HG03521 (cell line): ENCODE measurements around the gene ALKBH3.

Experiments used
- ATAC-seq: cut with Tn5 transposase; IDR thresholded peaks from one replicate; pipeline ENCODE4 v1.9.1; 2021; ENCODE audit warnings: mild to moderate bottlenecking, moderate library complexity; ENCODE audit not compliant: unreplicated experiment

Gene ALKBH3

GRCh38 chr11:43892851-43893250 is 12.2 kb downstream of the ALKBH3 start:
- ATAC-seq = no peak

- ATAC-seq = no peak
These were observed 13.9 kb downstream of the ALKBH3 start for GRCh38 chr11:43894546-43894945.

- no peak for ATAC-seq
These were observed 15.0 kb downstream of the ALKBH3 start for GRCh38 chr11:43895601-43896000.

- ATAC-seq = no peak
These were observed 17.9 kb downstream of the ALKBH3 start for GRCh38 chr11:43898574-43898973.

GRCh38 chr11:43899094-43899493 is 18.5 kb downstream of the ALKBH3 start:
- no peak for ATAC-seq

GRCh38 chr11:43901551-43901950 is 20.9 kb downstream of the ALKBH3 start:
- no peak for ATAC-seq

GRCh38 chr11:43903078-43903477 is 22.4 kb downstream of the ALKBH3 start:
- ATAC-seq = no peak

GRCh38 chr11:43903969-43904368 is 23.3 kb downstream of the ALKBH3 start:
- ATAC-seq = no peak

GRCh38 chr11:43904742-43905535 is 24.3 kb downstream of the ALKBH3 start:
- no peak for ATAC-seq

GRCh38 chr11:43905813-43906241 is 25.2 kb downstream of the ALKBH3 start:
- ATAC-seq = no peak

- no peak for ATAC-seq
These were observed 26.7 kb downstream of the ALKBH3 start for GRCh38 chr11:43907028-43907975.

- ATAC-seq = no peak
These were observed 27.6 kb downstream of the ALKBH3 start for GRCh38 chr11:43908191-43908590.

GRCh38 chr11:43908683-43909082 is 28.1 kb downstream of the ALKBH3 start:
- ATAC-seq = no peak

GRCh38 chr11:43913829-43914380 is 33.3 kb downstream of the ALKBH3 start:
- ATAC-seq = no peak

- no peak for ATAC-seq
These were observed 33.8 kb downstream of the ALKBH3 start for GRCh38 chr11:43914466-43914865.

- ATAC-seq = no peak
These were observed 36.0 kb downstream of the ALKBH3 start for GRCh38 chr11:43916621-43917020.

GRCh38 chr11:43917851-43918250 is 37.2 kb downstream of the ALKBH3 start:
- no peak for ATAC-seq

- ATAC-seq = no peak
These were observed 38.0 kb downstream of the ALKBH3 start for GRCh38 chr11:43918662-43919061.

GRCh38 chr11:43919852-43920597 is 39.4 kb downstream of the ALKBH3 start:
- ATAC-seq = no peak

GRCh38 chr11:43920598-43921419 is 40.2 kb downstream of the ALKBH3 start:
- ATAC-seq = no peak
